Measurements from ENCODE around the gene KCNMB1.

- TF ChIP-seq, protein P1, sequence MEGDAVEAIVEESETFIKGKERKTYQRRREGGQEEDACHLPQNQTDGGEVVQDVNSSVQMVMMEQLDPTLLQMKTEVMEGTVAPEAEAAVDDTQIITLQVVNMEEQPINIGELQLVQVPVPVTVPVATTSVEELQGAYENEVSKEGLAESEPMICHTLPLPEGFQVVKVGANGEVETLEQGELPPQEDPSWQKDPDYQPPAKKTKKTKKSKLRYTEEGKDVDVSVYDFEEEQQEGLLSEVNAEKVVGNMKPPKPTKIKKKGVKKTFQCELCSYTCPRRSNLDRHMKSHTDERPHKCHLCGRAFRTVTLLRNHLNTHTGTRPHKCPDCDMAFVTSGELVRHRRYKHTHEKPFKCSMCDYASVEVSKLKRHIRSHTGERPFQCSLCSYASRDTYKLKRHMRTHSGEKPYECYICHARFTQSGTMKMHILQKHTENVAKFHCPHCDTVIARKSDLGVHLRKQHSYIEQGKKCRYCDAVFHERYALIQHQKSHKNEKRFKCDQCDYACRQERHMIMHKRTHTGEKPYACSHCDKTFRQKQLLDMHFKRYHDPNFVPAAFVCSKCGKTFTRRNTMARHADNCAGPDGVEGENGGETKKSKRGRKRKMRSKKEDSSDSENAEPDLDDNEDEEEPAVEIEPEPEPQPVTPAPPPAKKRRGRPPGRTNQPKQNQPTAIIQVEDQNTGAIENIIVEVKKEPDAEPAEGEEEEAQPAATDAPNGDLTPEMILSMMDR (IDR thresholded peaks at IDR 0.05): no peak
- no peak for TF ChIP-seq POLR2A (IDR thresholded peaks at IDR 0.05)
- TF ChIP-seq EP300 (IDR thresholded peaks at IDR 0.05): no peak
These were observed 35.2 kb downstream of the KCNMB1 start for GRCh38 chr5:170353961-170354360.
